ENCODE results near the gene NOX5. TPM values are rescaled to one million over a fixed set of nuclear protein-coding genes. Genes with fewer than 3 reads are reported as not detected.

The NOX5 gene
- total and polyA plus RNA-seq, 4 donors, result under 0.01 to 0.08 (median 0.01) TPM

DNA sequence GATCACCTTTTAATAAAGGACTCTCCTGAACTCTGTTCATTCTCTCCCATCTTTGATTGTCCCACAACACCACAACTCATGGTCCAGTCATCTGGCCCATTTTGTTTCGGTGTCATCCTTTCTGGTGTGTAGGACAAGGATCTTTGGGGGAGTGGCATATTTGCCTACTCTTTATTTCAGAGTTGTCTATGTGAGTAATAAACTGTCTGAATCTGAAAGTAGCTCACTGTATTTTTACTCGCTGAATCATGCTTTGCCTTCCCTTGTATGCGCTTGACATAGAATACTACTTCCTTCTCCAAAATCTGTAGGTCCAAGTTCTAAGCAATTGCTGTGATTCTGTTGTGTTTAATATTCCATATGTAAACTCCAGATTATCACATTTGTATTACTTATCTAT lies 29.9 kb upstream of the NOX5 start (continued):
- TF ChIP-seq, protein P1, sequence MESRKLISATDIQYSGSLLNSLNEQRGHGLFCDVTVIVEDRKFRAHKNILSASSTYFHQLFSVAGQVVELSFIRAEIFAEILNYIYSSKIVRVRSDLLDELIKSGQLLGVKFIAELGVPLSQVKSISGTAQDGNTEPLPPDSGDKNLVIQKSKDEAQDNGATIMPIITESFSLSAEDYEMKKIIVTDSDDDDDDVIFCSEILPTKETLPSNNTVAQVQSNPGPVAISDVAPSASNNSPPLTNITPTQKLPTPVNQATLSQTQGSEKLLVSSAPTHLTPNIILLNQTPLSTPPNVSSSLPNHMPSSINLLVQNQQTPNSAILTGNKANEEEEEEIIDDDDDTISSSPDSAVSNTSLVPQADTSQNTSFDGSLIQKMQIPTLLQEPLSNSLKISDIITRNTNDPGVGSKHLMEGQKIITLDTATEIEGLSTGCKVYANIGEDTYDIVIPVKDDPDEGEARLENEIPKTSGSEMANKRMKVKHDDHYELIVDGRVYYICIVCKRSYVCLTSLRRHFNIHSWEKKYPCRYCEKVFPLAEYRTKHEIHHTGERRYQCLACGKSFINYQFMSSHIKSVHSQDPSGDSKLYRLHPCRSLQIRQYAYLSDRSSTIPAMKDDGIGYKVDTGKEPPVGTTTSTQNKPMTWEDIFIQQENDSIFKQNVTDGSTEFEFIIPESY (IDR thresholded peaks at IDR 0.05), result no peak

GRCh38 chr15:68985361-68985891 lies 29.1 kb upstream of the NOX5 start:
- H3K4me1 ChIP-seq (ENCODE audit: control insufficient read depth in 4 of 4, insufficient read depth in 4 of 4, low read length in 3 of 4), result no peaks in the 10 kb centered on the region
- no peak for TF ChIP-seq RXRA (IDR thresholded peaks at IDR 0.05)
- TF ChIP-seq YY1 (IDR thresholded peaks at IDR 0.05), result no peak
- TF ChIP-seq, protein P2, sequence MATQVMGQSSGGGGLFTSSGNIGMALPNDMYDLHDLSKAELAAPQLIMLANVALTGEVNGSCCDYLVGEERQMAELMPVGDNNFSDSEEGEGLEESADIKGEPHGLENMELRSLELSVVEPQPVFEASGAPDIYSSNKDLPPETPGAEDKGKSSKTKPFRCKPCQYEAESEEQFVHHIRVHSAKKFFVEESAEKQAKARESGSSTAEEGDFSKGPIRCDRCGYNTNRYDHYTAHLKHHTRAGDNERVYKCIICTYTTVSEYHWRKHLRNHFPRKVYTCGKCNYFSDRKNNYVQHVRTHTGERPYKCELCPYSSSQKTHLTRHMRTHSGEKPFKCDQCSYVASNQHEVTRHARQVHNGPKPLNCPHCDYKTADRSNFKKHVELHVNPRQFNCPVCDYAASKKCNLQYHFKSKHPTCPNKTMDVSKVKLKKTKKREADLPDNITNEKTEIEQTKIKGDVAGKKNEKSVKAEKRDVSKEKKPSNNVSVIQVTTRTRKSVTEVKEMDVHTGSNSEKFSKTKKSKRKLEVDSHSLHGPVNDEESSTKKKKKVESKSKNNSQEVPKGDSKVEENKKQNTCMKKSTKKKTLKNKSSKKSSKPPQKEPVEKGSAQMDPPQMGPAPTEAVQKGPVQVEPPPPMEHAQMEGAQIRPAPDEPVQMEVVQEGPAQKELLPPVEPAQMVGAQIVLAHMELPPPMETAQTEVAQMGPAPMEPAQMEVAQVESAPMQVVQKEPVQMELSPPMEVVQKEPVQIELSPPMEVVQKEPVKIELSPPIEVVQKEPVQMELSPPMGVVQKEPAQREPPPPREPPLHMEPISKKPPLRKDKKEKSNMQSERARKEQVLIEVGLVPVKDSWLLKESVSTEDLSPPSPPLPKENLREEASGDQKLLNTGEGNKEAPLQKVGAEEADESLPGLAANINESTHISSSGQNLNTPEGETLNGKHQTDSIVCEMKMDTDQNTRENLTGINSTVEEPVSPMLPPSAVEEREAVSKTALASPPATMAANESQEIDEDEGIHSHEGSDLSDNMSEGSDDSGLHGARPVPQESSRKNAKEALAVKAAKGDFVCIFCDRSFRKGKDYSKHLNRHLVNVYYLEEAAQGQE (IDR thresholded peaks at IDR 0.05), result no peak
- no peak for TF ChIP-seq HNF4G (IDR thresholded peaks at IDR 0.05)
- no peak for TF ChIP-seq GABPA (IDR thresholded peaks at IDR 0.05 in 1 of 2, conservative IDR thresholded peaks at IDR 0.05 in 1 of 2)
- no peak for TF ChIP-seq JUND (IDR thresholded peaks at IDR 0.05)
- TF ChIP-seq, protein P3, sequence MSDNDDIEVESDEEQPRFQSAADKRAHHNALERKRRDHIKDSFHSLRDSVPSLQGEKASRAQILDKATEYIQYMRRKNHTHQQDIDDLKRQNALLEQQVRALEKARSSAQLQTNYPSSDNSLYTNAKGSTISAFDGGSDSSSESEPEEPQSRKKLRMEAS (IDR thresholded peaks at IDR 0.05), result no peak
- no peak overlapping the region for H3K9ac ChIP-seq (ENCODE audit: low read depth in 1 of 2, low read length in 2 of 2)
- peaks cover 0 to 7% (median 0%) of the 10 kb centered on the region in 4 donors for H3K27me3 ChIP-seq (ENCODE audit: control insufficient read depth in 4 of 4, insufficient read depth in 4 of 4, low read length in 3 of 4)
- 92% methylated on average over 5 of the region's 5 CpGs for WGBS
- no peaks in the 10 kb centered on the region for H3K9me3 ChIP-seq (ENCODE audit: control insufficient read depth in 4 of 4, low read length in 3 of 4)
- no peak overlapping the region for H3K27ac ChIP-seq (ENCODE audit: low read depth in 1 of 2, low read length in 2 of 2)
- no peak overlapping the region for H3K4me3 ChIP-seq (ENCODE audit: low read depth in 1 of 3, low read length in 3 of 3)
- DNase-seq (ENCODE audit: low spot score), result no peak
- no peaks in the 10 kb centered on the region for H3K36me3 ChIP-seq (ENCODE audit: control insufficient read depth in 4 of 4, insufficient read depth in 3 of 4, low read depth in 1 of 4, low read length in 3 of 4)

- WGBS, result 85% methylated on average over 5 of the region's 5 CpGs
- Histone ChIP-seq H3K36me3 (ENCODE audit: control insufficient read depth in 4 of 4, insufficient read depth in 3 of 4, low read depth in 1 of 4, low read length in 3 of 4) (no peaks in the 10 kb centered on the region), H3K27ac (ENCODE audit: low read depth in 1 of 2, low read length in 2 of 2) (no peak overlapping the region), H3K4me3 (ENCODE audit: low read depth in 1 of 3, low read length in 3 of 3) (no peak overlapping the region), H3K27me3 (ENCODE audit: control insufficient read depth in 4 of 4, insufficient read depth in 4 of 4, low read length in 3 of 4) (peaks cover 0 to 7% (median 0%) of the 10 kb centered on the region in 4 donors), H3K9ac (ENCODE audit: low read depth in 1 of 2, low read length in 2 of 2) (no peak overlapping the region), H3K4me1 (ENCODE audit: control insufficient read depth in 4 of 4, insufficient read depth in 4 of 4, low read length in 3 of 4) (no peaks in the 10 kb centered on the region), H3K9me3 (ENCODE audit: control insufficient read depth in 4 of 4, low read length in 3 of 4) (no peaks in the 10 kb centered on the region)
- TF ChIP-seq RAD21 (IDR thresholded peaks at IDR 0.05), result no peak
- no peak for TF ChIP-seq RXRA (IDR thresholded peaks at IDR 0.05)
- no peak for TF ChIP-seq TAF1 (conservative IDR thresholded peaks at IDR 0.05)
- no peak for DNase-seq (ENCODE audit: low spot score)
Measured at GRCh38 chr15:68986322-68986721, 28.2 kb upstream of the NOX5 start.

GRCh38 chr15:68987120-68987519 lies 27.4 kb upstream of the NOX5 start:
- H3K27me3 ChIP-seq (ENCODE audit: control insufficient read depth in 4 of 4, insufficient read depth in 4 of 4, low read length in 3 of 4), result peaks cover 0 to 7% (median 0%) of the 10 kb centered on the region in 4 donors
- no peak overlapping the region for H3K4me3 ChIP-seq (ENCODE audit: low read depth in 1 of 3, low read length in 3 of 3)
- no peaks in the 10 kb centered on the region for H3K4me1 ChIP-seq (ENCODE audit: control insufficient read depth in 4 of 4, insufficient read depth in 4 of 4, low read length in 3 of 4)
- no peaks in the 10 kb centered on the region for H3K36me3 ChIP-seq (ENCODE audit: control insufficient read depth in 4 of 4, insufficient read depth in 3 of 4, low read depth in 1 of 4, low read length in 3 of 4)
- no peak overlapping the region for H3K27ac ChIP-seq (ENCODE audit: low read depth in 1 of 2, low read length in 2 of 2)
- no peaks in the 10 kb centered on the region for H3K9me3 ChIP-seq (ENCODE audit: control insufficient read depth in 4 of 4, low read length in 3 of 4)
- H3K9ac ChIP-seq (ENCODE audit: low read depth in 1 of 2, low read length in 2 of 2), result no peak overlapping the region
- WGBS, result 91% methylated on average over 6 of the region's 6 CpGs
- no peak for DNase-seq (ENCODE audit: low spot score)
- TF ChIP-seq HNF4A (conservative IDR thresholded peaks at IDR 0.05) (no peak), FOXA1 (IDR thresholded peaks at IDR 0.05) (no peak), YY1 (IDR thresholded peaks at IDR 0.05) (no peak), RAD21 (IDR thresholded peaks at IDR 0.05) (no peak), FOXA2 (IDR thresholded peaks at IDR 0.05) (no peak), HNF4G (IDR thresholded peaks at IDR 0.05) (no peak), TAF1 (conservative IDR thresholded peaks at IDR 0.05) (no peak), NR2F2 (IDR thresholded peaks at IDR 0.05) (no peak), ATF3 (IDR thresholded peaks at IDR 0.05) (no peak)
- TF ChIP-seq, protein P3 (IDR thresholded peaks at IDR 0.05), result no peak
- TF ChIP-seq, protein P4, sequence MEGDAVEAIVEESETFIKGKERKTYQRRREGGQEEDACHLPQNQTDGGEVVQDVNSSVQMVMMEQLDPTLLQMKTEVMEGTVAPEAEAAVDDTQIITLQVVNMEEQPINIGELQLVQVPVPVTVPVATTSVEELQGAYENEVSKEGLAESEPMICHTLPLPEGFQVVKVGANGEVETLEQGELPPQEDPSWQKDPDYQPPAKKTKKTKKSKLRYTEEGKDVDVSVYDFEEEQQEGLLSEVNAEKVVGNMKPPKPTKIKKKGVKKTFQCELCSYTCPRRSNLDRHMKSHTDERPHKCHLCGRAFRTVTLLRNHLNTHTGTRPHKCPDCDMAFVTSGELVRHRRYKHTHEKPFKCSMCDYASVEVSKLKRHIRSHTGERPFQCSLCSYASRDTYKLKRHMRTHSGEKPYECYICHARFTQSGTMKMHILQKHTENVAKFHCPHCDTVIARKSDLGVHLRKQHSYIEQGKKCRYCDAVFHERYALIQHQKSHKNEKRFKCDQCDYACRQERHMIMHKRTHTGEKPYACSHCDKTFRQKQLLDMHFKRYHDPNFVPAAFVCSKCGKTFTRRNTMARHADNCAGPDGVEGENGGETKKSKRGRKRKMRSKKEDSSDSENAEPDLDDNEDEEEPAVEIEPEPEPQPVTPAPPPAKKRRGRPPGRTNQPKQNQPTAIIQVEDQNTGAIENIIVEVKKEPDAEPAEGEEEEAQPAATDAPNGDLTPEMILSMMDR (IDR thresholded peaks at IDR 0.05; ENCODE audit: low read depth, low read length, missing input control), result no peak

Measured in liver (tissue), 9 donors.